ENCODE data around the gene SKAP1. TPM values are rescaled to one million over a fixed set of nuclear protein-coding genes. Genes with fewer than 3 reads are reported as not detected.

SKAP1 gene
- total and polyA plus RNA-seq, 2 donors from 2014 or later = 34.8 to 42.6 TPM

DNA sequence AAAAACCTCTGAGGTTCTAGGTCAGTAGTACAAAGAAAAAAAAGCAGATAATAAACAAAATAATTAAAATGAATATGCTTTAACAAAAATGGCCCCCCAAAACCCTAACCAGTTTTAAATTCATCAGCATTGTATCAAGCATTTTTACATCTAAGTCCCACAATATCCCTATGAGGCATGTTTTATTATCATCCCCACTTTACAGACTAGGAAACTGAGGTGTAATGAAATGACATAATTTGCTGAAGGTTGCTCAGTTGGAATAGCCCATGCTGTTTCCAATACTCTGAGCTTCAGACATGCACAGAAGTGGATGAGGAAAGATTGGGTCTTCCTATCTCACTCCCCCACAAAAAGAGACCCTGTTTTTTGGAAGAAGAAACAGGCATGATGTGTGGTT, 234.1 kb downstream of the SKAP1 start:
- no peak for FAIRE-seq
- H3K9me3 ChIP-seq (ENCODE audit: control insufficient read depth in 2 of 3, insufficient read depth in 1 of 3, low read length in 3 of 3) = no peaks in the 10 kb centered on the region
- TF ChIP-seq, protein P1, sequence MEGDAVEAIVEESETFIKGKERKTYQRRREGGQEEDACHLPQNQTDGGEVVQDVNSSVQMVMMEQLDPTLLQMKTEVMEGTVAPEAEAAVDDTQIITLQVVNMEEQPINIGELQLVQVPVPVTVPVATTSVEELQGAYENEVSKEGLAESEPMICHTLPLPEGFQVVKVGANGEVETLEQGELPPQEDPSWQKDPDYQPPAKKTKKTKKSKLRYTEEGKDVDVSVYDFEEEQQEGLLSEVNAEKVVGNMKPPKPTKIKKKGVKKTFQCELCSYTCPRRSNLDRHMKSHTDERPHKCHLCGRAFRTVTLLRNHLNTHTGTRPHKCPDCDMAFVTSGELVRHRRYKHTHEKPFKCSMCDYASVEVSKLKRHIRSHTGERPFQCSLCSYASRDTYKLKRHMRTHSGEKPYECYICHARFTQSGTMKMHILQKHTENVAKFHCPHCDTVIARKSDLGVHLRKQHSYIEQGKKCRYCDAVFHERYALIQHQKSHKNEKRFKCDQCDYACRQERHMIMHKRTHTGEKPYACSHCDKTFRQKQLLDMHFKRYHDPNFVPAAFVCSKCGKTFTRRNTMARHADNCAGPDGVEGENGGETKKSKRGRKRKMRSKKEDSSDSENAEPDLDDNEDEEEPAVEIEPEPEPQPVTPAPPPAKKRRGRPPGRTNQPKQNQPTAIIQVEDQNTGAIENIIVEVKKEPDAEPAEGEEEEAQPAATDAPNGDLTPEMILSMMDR (IDR thresholded peaks at IDR 0.05; ENCODE audit: borderline replicate concordance, extremely low read depth, insufficient read depth) = no peak
- intact Hi-C loops (cut with DNase I) = no loop called here
- H3K27me3 ChIP-seq (ENCODE audit: control insufficient read depth, insufficient read depth, low read length) = no peaks in the 10 kb centered on the region
- no peaks in the 10 kb centered on the region for H3K4me1 ChIP-seq (ENCODE audit: control insufficient read depth in 2 of 3, insufficient read depth in 2 of 3, low read depth in 1 of 3, low read length in 3 of 3)
- DNase-seq = no peak
- H3K27ac ChIP-seq (ENCODE audit: low read depth in 2 of 2, low read length in 2 of 2) = no peak overlapping the region
- no peak overlapping the region for H3K4me3 ChIP-seq (ENCODE audit: low read length in 3 of 3)
- no peak overlapping the region for H3K9ac ChIP-seq (ENCODE audit: low read length in 3 of 3)
- no peaks in the 10 kb centered on the region for H3K36me3 ChIP-seq (ENCODE audit: control insufficient read depth in 2 of 3, insufficient read depth in 3 of 3, low read length in 3 of 3)

DNA sequence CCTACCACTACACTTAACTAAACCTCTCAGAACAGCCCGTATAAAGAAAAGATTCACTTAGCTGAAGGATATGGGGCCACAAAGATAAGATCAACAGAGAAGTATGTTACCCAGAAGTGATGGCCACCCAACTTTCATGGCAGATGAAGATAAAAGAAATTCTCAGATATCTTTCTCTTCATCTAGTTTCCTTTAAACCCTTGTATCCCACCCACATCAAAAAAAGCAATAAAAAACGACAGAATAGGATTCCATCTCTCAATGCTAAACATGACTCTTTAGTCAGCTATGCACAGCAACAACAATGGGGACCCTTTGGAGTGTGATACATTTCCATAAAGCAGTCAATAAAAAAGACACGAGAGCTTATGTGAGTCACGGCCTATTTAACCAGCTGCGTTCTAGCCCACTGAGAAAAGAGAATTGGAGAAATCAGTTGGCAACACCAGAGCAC, 235.9 kb downstream of the SKAP1 start:
- H3K9me3 ChIP-seq (ENCODE audit: control insufficient read depth in 2 of 3, insufficient read depth in 1 of 3, low read length in 3 of 3) = no peaks in the 10 kb centered on the region
- no peak for FAIRE-seq

DNA sequence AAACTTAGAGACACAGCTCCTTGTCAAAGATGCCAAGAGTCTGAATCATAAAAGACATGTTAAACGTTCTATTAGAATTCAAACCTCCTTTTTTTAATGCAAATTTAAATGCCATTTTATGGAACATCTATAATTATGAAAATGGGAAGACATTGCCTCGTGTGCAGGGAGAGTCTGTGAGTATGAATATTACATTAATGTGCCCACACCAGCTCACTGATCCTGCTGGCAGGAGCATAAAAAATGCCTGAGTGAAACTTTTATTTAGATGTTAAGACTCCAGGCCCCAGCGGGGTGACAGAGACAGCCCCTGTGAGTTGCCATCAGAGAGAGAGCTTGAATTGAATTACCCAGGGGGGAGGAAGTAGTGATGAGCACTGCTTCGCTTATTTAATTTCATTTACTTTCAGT, 237.7 kb downstream of the SKAP1 start:
- Histone ChIP-seq H3K36me3 (ENCODE audit: control insufficient read depth in 2 of 3, insufficient read depth in 3 of 3, low read length in 3 of 3) (no peaks in the 10 kb centered on the region), H3K9me3 (ENCODE audit: control insufficient read depth in 2 of 3, insufficient read depth in 1 of 3, low read length in 3 of 3) (no peaks in the 10 kb centered on the region), H3K27me3 (ENCODE audit: control insufficient read depth, insufficient read depth, low read length) (no peaks in the 10 kb centered on the region), H3K4me1 (ENCODE audit: control insufficient read depth in 2 of 3, insufficient read depth in 2 of 3, low read depth in 1 of 3, low read length in 3 of 3) (no peaks in the 10 kb centered on the region), H3K9ac (ENCODE audit: low read length in 3 of 3) (no peak overlapping the region), H3K27ac (ENCODE audit: low read depth in 2 of 2, low read length in 2 of 2) (no peak overlapping the region), H3K4me3 (ENCODE audit: low read length in 3 of 3) (no peak overlapping the region)
- TF ChIP-seq, protein P1 (IDR thresholded peaks at IDR 0.05; ENCODE audit: borderline replicate concordance, extremely low read depth, insufficient read depth) = no peak
- FAIRE-seq (no peak), DNase-seq (no peak)
- intact Hi-C loops (cut with DNase I) = no loop called here

More for the DNA sequence above, 235.9 kb downstream of the SKAP1 start:
- peak in 1 of 5 donors; percentile 24 for DNase-seq
- H3K4me3 ChIP-seq (ENCODE audit: low read length in 3 of 3) = no peak overlapping the region
- H3K27ac ChIP-seq (ENCODE audit: low read depth in 2 of 2, low read length in 2 of 2) = no peak overlapping the region
- intact Hi-C loops (cut with DNase I) = no loop called here
- no peaks in the 10 kb centered on the region for H3K27me3 ChIP-seq (ENCODE audit: control insufficient read depth, insufficient read depth, low read length)
- H3K36me3 ChIP-seq (ENCODE audit: control insufficient read depth in 2 of 3, insufficient read depth in 3 of 3, low read length in 3 of 3) = no peaks in the 10 kb centered on the region
- H3K4me1 ChIP-seq (ENCODE audit: control insufficient read depth in 2 of 3, insufficient read depth in 2 of 3, low read depth in 1 of 3, low read length in 3 of 3) = no peaks in the 10 kb centered on the region
- TF ChIP-seq, protein P1 (IDR thresholded peaks at IDR 0.05; ENCODE audit: borderline replicate concordance, extremely low read depth, insufficient read depth) = no peak
- H3K9ac ChIP-seq (ENCODE audit: low read length in 3 of 3) = no peak overlapping the region

- DNase-seq (no peak), FAIRE-seq (no peak)
- no peak overlapping the region for H3K9ac ChIP-seq (ENCODE audit: low read length in 3 of 3)
- no peaks in the 10 kb centered on the region for H3K36me3 ChIP-seq (ENCODE audit: control insufficient read depth in 2 of 3, insufficient read depth in 3 of 3, low read length in 3 of 3)
- no peak overlapping the region for H3K27ac ChIP-seq (ENCODE audit: low read depth in 2 of 2, low read length in 2 of 2)
- TF ChIP-seq, protein P1 (IDR thresholded peaks at IDR 0.05; ENCODE audit: borderline replicate concordance, extremely low read depth, insufficient read depth) = no peak
- intact Hi-C loops (cut with DNase I) = no loop called here
- no peaks in the 10 kb centered on the region for H3K9me3 ChIP-seq (ENCODE audit: control insufficient read depth in 2 of 3, insufficient read depth in 1 of 3, low read length in 3 of 3)
- no peaks in the 10 kb centered on the region for H3K27me3 ChIP-seq (ENCODE audit: control insufficient read depth, insufficient read depth, low read length)
- H3K4me3 ChIP-seq (ENCODE audit: low read length in 3 of 3) = no peak overlapping the region
- no peaks in the 10 kb centered on the region for H3K4me1 ChIP-seq (ENCODE audit: control insufficient read depth in 2 of 3, insufficient read depth in 2 of 3, low read depth in 1 of 3, low read length in 3 of 3)
Measured at GRCh38 chr17:48191362-48191761, 238.7 kb downstream of the SKAP1 start.

All from kidney (tissue), 14 donors.